OCI-M2 (cell line): Measurements from ENCODE around the gene PGBD4.
"Not testable (repeated sequence)": the region's sequence is repeated elsewhere in the genome, so short reads cannot be mapped to it uniquely, and the experiment has no call there.

Experiments used
- DNase-seq: peaks from one replicate; lab custom pipeline; 2025; ENCODE audit not compliant: unreplicated experiment; lab: John Stamatoyannopoulos, UW

The PGBD4 gene

GRCh38 chr15:34111488-34111887, 9.6 kb downstream of the PGBD4 start:
- DNase-seq: no peak

GRCh38 chr15:34114215-34114614, 12.3 kb downstream of the PGBD4 start:
- DNase-seq: no peak

- no peak for DNase-seq
Measured at GRCh38 chr15:34114739-34115138, 12.9 kb downstream of the PGBD4 start.

DNA sequence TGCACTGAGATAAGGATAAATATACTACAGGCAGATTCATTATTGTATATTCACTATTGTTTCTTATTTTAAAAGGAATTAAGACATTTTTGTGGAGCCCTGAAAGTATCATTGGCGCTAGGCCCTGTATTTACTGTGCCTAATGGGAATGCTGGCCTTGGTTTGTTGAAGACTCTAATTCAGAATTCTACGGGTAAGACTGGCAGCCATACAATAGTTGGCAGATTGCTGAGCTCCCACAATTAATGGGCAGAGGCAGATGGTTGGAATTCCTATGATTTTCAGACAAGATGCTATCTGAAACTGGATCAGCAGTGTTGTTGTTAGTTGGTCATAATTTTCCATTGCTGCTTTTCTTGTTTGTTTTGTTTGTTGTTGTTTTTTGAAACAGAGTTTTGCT, 14.7 kb downstream of the PGBD4 start:
- no peak for DNase-seq

DNA sequence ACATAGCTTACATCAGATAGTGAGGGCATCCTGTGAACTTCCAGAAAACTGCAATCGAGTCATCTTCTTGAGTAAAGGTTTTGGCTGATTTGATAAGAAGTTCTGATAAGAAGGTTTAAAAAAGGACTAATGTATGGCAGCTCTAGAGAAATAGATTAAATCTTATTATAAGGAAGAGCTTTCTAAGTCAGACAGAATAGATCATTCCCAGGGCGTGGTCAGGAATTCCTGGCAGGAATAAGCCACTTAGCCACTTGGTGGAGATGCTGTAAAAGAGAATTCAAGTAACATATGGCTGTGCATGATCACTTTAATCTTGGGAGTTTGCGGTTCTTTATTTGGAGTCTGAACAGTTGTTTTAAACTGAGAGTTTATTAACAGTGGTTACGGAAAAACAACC, 17.4 kb downstream of the PGBD4 start:
- no peak for DNase-seq

DNA sequence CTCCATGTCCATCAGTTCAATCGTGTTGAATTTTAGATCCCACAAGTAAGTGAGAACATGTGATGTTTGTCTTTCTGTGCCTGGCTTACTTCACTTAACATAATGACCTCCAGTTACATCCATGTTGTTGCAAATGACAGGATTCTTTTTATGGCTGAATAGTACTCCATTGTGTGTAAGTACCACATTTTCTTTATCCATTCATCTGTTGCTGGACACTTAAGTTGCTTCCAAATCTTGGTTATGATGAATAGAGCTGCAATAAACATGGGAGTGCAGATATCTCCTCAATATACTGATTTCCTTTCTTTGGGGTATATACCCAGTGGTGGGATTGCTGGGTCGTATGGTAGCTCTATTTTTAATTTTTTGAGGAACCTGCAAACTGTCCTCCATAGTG, 18.5 kb downstream of the PGBD4 start:
- not testable (repeated sequence) for DNase-seq

- not testable (repeated sequence) for DNase-seq
Measured at GRCh38 chr15:34121786-34122185, 19.9 kb downstream of the PGBD4 start.

DNA sequence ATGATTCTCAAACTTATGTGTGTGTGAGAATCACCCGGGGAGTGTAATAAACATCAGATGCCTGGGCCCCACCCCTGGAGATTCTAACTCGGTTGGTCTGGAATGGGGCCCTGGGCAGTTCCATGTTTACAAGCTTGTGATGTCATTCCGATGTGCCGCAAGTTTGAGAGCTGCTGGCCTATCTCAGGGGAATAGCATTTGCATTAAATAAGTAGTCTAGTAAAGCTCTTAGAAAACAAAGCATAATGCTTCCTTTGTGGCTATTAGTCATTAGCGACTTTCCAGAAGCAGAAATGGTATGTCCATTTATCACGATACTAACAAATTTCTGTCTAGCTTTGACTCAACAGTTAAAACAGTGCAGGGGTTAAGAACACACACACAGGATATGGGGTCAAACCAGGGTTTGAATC, 20.9 kb downstream of the PGBD4 start:
- no peak for DNase-seq

GRCh38 chr15:34124651-34125050, 22.8 kb downstream of the PGBD4 start:
- no peak for DNase-seq

GRCh38 chr15:34125945-34126344, 24.1 kb downstream of the PGBD4 start:
- no peak for DNase-seq

- DNase-seq: no peak
Measured at GRCh38 chr15:34126522-34126921, 24.6 kb downstream of the PGBD4 start.

GRCh38 chr15:34128898-34129297, 27.0 kb downstream of the PGBD4 start:
- DNase-seq: no peak

DNA sequence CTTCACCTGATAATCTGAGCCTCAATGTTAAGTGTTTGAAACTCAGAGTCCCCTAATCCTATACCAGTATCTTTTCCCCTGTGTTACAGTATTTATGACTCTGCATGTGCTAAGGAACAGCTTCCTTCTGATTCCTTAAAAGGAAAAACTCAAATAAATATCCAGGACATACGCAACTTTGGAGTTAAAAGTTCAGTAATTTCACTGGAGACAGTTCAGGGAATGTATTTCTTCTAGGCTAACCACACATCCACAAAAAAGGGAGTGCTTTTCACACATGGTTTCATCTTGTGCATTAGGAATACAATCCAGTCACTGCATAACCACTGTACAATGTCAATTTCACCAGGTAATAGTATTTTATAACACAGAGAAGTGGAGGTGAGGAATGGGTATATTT, 31.0 kb downstream of the PGBD4 start:
- DNase-seq: no peak

GRCh38 chr15:34133511-34133910, 31.6 kb downstream of the PGBD4 start:
- DNase-seq: no peak

DNA sequence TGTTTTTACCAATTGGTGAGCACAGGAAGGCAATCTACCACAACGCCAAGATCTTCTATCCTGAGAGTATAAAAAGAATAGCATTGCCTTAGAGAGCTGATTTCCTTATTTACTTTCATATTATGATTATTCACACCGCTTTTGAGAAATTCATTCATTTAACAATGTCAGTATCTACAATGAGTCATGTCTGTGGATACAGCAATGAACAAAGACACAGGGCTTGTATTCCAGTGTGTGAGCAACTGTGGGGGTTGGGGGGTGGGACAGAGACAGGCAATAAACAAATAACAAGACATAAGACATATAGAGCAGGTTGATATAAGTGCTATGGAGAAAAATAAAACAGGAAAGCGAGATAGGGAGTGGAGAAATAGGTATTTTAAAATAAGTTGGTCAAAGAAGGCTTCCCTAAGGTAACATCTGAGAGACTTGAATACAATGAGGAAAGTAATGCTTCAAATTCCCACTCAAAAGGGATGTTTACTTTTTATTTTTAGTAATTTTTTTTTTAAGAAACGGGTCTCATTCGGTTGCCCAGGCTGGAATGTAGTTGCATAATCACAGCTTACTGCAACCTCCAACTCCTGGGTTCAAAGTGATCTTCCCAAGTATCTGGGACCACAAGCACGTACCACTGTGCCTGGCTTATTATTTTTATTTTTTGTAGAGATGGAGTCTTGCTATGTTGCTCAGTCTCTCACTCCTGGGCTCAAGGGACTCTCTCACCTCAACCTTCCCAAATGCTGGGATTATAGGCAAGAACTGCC, 45.7 kb downstream of the PGBD4 start:
- no peak for DNase-seq

DNA sequence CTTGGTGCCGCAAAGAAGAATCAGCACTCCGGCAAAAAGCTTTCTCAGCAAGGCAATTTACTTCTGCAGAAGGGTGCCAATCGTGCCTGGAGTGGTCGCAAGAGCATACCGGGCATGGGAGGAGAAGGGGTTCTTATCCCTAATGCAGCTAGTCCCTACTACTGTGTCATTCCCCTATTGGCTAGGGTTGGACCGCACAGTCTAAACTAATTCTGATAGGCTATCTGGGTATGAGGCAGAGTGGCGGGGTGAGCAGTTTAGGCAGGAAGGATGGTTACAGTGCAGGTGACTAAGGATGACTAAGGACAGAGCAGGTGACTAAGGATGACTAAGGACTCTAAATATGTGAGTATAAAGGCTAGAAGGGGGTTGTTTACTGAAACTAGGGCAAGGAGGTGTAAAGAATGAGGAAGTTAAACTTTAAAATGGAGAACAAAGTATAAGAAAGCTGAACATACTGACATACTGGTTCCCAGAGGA, 52.9 kb downstream of the PGBD4 start:
- no peak for DNase-seq

DNA sequence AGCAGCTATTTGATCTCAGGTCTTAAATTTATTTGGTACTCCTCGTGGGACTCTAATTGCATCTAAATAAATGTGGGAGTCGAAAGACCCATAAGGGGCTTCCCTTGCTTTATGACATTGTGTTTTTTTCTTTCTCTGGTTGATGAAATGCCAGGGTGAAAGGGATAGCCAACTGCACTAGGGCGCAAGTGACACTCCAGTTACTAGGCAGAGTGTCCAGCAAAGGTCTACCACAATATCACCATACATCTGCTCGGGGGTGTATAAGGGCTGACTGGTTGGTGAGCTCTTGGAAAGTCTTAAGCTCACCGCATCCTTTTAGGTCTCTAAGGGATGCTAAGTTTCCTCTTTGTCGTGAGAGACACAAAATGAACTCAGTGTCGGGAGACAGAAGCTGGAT, 54.0 kb downstream of the PGBD4 start:
- no peak for DNase-seq
